ENCODE measurements around the gene GPC5. TPM values are rescaled to one million over a fixed set of nuclear protein-coding genes. Genes with fewer than 3 reads are reported as not detected.

GPC5 gene
- total and polyA plus RNA-seq, 2 of the 8 experiments (the other 6 are each of a cell fraction or from before 2014, with no cell fraction given), result 0.20 to 0.39 TPM

- no peak overlapping the region for H2BK15ac ChIP-seq (ENCODE audit: low read length)
- no peak overlapping the region for H4K5ac ChIP-seq (ENCODE audit: insufficient read length, low read depth, low read length)
- no peak overlapping the region for H3K27ac ChIP-seq (ENCODE audit: low read depth, low read length)
- 100% methylated on average over 3 of the region's 3 CpGs; no CpG with 5 or more reads in 1 of the 2 experiments for WGBS, 2 experiments (ENCODE audit: extremely low coverage in 1 of 2, insufficient coverage in 1 of 2, insufficient read length in 1 of 2, insufficient replicate concordance in 2 of 2, low coverage in 1 of 2, low lambda C conversion rate in 2 of 2, missing lambda C conversion rate in 1 of 2)
- H3K56ac ChIP-seq (replicated peaks; ENCODE audit: insufficient read length, low read depth, low read length), result no peak overlapping the region
- H2BK12ac ChIP-seq (ENCODE audit: low read depth, low read length), result no peak overlapping the region
- no peaks in the 10 kb centered on the region for H3K36me3 ChIP-seq (ENCODE audit: control insufficient read depth in 2 of 4, insufficient read depth in 4 of 4, low read length in 3 of 4)
- H2BK120ac ChIP-seq (replicated peaks; ENCODE audit: low read depth, low read length), result no peak overlapping the region
- no peak overlapping the region for H3K4me3 ChIP-seq (ENCODE audit: extremely low read depth in 1 of 4, insufficient read depth in 2 of 4, low read depth in 3 of 4, low read length in 4 of 4)
- no peaks in the 10 kb centered on the region for H3K23me2 ChIP-seq (ENCODE audit: low read depth, low read length)
- no peak overlapping the region for H4K91ac ChIP-seq (replicated peaks; ENCODE audit: insufficient read length, low read length)
- H3K9ac ChIP-seq (replicated peaks in 1 of 4; ENCODE audit: extremely low read depth in 1 of 4, low read depth in 3 of 4, low read length in 3 of 4), result no peak overlapping the region
- DNase-seq (ENCODE audit: low read depth in 1 of 2, low spot score in 2 of 2), result no peak
- peaks cover 0 to 5% (median 1%) of the 10 kb centered on the region in 4 experiments; a peak in 2 of 7 replicates for H3K4me1 ChIP-seq (replicated peaks in 1 of 4; ENCODE audit: control insufficient read depth in 3 of 4, insufficient read depth in 4 of 4, low read length in 3 of 4)
- no peaks in the 10 kb centered on the region for H4K20me1 ChIP-seq (replicated peaks in 1 of 2; ENCODE audit: control insufficient read depth in 1 of 2, insufficient read depth in 2 of 2, low read length in 2 of 2)
- no peak overlapping the region for H2AFZ ChIP-seq (ENCODE audit: low read length)
- H3K14ac ChIP-seq (ENCODE audit: insufficient read length), result no peak overlapping the region
- FAIRE-seq, result no peak
- H3K79me1 ChIP-seq (ENCODE audit: low read depth, low read length), result no peaks in the 10 kb centered on the region
- H3K9me3 ChIP-seq (ENCODE audit: insufficient read depth in 2 of 2, low read depth in 1 of 2, low read length in 1 of 2), result peaks cover 0 to 2% of the 10 kb centered on the region in 2 experiments; a peak in 2 of 4 replicates
- no peaks in the 10 kb centered on the region for H3K27me3 ChIP-seq (replicated peaks in 1 of 4; ENCODE audit: control insufficient read depth in 3 of 4, extremely low read depth in 1 of 4, insufficient read depth in 3 of 4, low read length in 3 of 4)
- H4K8ac ChIP-seq (ENCODE audit: extremely low read depth, insufficient read depth, low read length), result no peak overlapping the region
- H3K18ac ChIP-seq (ENCODE audit: extremely low read depth, low read length), result no peak overlapping the region
- TF ChIP-seq KDM4A (IDR thresholded peaks at IDR 0.05; ENCODE audit: low read depth, low read length, severe bottlenecking) (no peak), SP2 (IDR thresholded peaks at IDR 0.05; ENCODE audit: low read length) (no peak)
- H2AK5ac ChIP-seq (ENCODE audit: low read depth, low read length), result no peak overlapping the region
- POLR2A ChIA-PET (ENCODE audit: partially characterized antibody), result no interaction called here
- H3K4me2 ChIP-seq (ENCODE audit: insufficient read depth in 1 of 2, low read depth in 2 of 2, low read length in 2 of 2), result no peak overlapping the region
- CTCF ChIA-PET (ENCODE audit: partially characterized antibody), result no interaction called here
- H3K79me2 ChIP-seq (ENCODE audit: control insufficient read depth in 1 of 2, insufficient read depth in 2 of 2, low read length in 2 of 2), result no peaks in the 10 kb centered on the region
- H2BK5ac ChIP-seq (ENCODE audit: low read depth, low read length), result no peak overlapping the region
- no peak overlapping the region for H3K23ac ChIP-seq (ENCODE audit: insufficient read length)
- no peak overlapping the region for H3K4ac ChIP-seq (replicated peaks; ENCODE audit: insufficient read length, low read depth, low read length)
- H2BK20ac ChIP-seq (ENCODE audit: low read length), result no peak overlapping the region
Measured at GRCh38 chr13:91516799-91517198, 118.4 kb downstream of the GPC5 start.

Data from H1 (cell line).